ENCODE results near the gene SLIT3.

Gene SLIT3

GRCh38 chr5:169176709-169177694 lies 123.9 kb downstream of the SLIT3 start:
- peak; percentile 95 for DNase-seq (ENCODE audit: low spot score)

- DNase-seq (ENCODE audit: low spot score): no peak
Observed at GRCh38 chr5:169175733-169176132, 125.2 kb downstream of the SLIT3 start.

GRCh38 chr5:169174923-169175322 lies 126.0 kb downstream of the SLIT3 start:
- DNase-seq (ENCODE audit: low spot score): no peak

- no peak for DNase-seq (ENCODE audit: low spot score)
Observed at GRCh38 chr5:169173372-169173771, 127.6 kb downstream of the SLIT3 start.

GRCh38 chr5:169171515-169171914 lies 129.4 kb downstream of the SLIT3 start:
- DNase-seq (ENCODE audit: low spot score): no peak

GRCh38 chr5:169169783-169170182 lies 131.2 kb downstream of the SLIT3 start:
- no peak for DNase-seq (ENCODE audit: low spot score)

- no peak for DNase-seq (ENCODE audit: low spot score)
Observed at GRCh38 chr5:169168280-169168679, 132.7 kb downstream of the SLIT3 start.

GRCh38 chr5:169166078-169166477 lies 134.9 kb downstream of the SLIT3 start:
- no peak for DNase-seq (ENCODE audit: low spot score)

- DNase-seq (ENCODE audit: low spot score): no peak
Observed at GRCh38 chr5:169165052-169165451, 135.9 kb downstream of the SLIT3 start.

GRCh38 chr5:169164481-169164925 lies 136.4 kb downstream of the SLIT3 start:
- no peak for DNase-seq (ENCODE audit: low spot score)

GRCh38 chr5:169162407-169162806 lies 138.5 kb downstream of the SLIT3 start:
- DNase-seq (ENCODE audit: low spot score): no peak

GRCh38 chr5:169161022-169161680 lies 139.8 kb downstream of the SLIT3 start:
- DNase-seq (ENCODE audit: low spot score): no peak

- DNase-seq (ENCODE audit: low spot score): no peak
Observed at GRCh38 chr5:169160405-169160901, 140.5 kb downstream of the SLIT3 start.

- no peak for DNase-seq (ENCODE audit: low spot score)
Observed at GRCh38 chr5:169158764-169159163, 142.2 kb downstream of the SLIT3 start.

- no peak for DNase-seq (ENCODE audit: low spot score)
Observed at GRCh38 chr5:169157064-169157463, 143.9 kb downstream of the SLIT3 start.

GRCh38 chr5:169154679-169155078 lies 146.3 kb downstream of the SLIT3 start:
- DNase-seq (ENCODE audit: low spot score): no peak

- DNase-seq (ENCODE audit: low spot score): peak; percentile 79
Observed at GRCh38 chr5:169153405-169153804, 147.5 kb downstream of the SLIT3 start.

GRCh38 chr5:169152946-169153345 lies 148.0 kb downstream of the SLIT3 start:
- peak; percentile 51 for DNase-seq (ENCODE audit: low spot score)

- DNase-seq (ENCODE audit: low spot score): peak; percentile 74
Observed at GRCh38 chr5:169152453-169152852, 148.5 kb downstream of the SLIT3 start.

GRCh38 chr5:169151051-169151805 lies 149.7 kb downstream of the SLIT3 start:
- peak; percentile 57 for DNase-seq (ENCODE audit: low spot score)

- peak; percentile 98 for DNase-seq (ENCODE audit: low spot score)
Observed at GRCh38 chr5:169150108-169150507, 150.8 kb downstream of the SLIT3 start.

- DNase-seq (ENCODE audit: low spot score): peak; percentile 89
Observed at GRCh38 chr5:169149317-169149716, 151.6 kb downstream of the SLIT3 start.

All from SK-N-DZ (cell line).